ENCODE results near the gene RASSF3. TPM values are rescaled to one million over a fixed set of nuclear protein-coding genes. Genes with fewer than 3 reads are reported as not detected.
"Not testable (repeated sequence)": the region's sequence is repeated elsewhere in the genome, so short reads cannot be mapped to it uniquely, and the experiment has no call there.

The RASSF3 gene
- total RNA-seq, 1 donor from 2014 or later: 43.5 TPM

DNA sequence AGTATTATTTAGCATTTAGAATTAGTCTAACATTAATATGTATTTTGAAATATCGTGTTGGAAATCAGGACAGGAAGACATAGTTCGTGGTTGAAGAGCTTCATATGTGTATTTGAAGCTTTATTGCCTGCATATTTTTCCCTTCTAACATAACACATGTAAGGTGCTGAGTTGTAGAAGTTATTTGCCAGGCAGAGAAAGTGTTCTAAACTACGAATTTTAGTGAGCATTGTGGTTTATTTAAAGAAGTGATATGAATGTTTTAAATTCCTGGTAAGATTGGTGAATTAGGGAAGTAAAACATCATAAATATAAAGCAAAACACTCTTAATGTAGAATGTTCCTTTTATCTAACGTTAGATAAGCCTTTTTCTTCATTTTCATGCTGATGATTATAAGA is 2.5 kb downstream of the RASSF3 start:
- Mint-ChIP-seq H3K27ac (ENCODE audit: unreplicated experiment) (peak overlapping the region; percentile 48), H3K4me3 (ENCODE audit: unreplicated experiment) (peak overlapping the region; percentile 91), H3K9me3 (ENCODE audit: unreplicated experiment) (no peaks in the 10 kb centered on the region), H3K36me3 (ENCODE audit: low read depth, unreplicated experiment) (peaks cover 14% of the 10 kb centered on the region), H3K4me1 (ENCODE audit: unreplicated experiment) (peaks cover 38% of the 10 kb centered on the region), H3K27me3 (ENCODE audit: unreplicated experiment) (peaks cover 9% of the 10 kb centered on the region)
- no peak for DNase-seq (ENCODE audit: low spot score)
- no peak for TF ChIP-seq CTCF (IDR thresholded peaks at IDR 0.05; ENCODE audit: unreplicated experiment)

GRCh38 chr12:64613775-64614398 is 3.6 kb downstream of the RASSF3 start:
- not testable (repeated sequence) for DNase-seq (ENCODE audit: low spot score); H3K9me3 Mint-ChIP-seq (ENCODE audit: unreplicated experiment); H3K27ac Mint-ChIP-seq (ENCODE audit: unreplicated experiment); H3K27me3 Mint-ChIP-seq (ENCODE audit: unreplicated experiment); H3K4me3 Mint-ChIP-seq (ENCODE audit: unreplicated experiment)
- peaks cover 14% of the 10 kb centered on the region for H3K36me3 Mint-ChIP-seq (ENCODE audit: low read depth, unreplicated experiment)
- peaks cover 33% of the 10 kb centered on the region for H3K4me1 Mint-ChIP-seq (ENCODE audit: unreplicated experiment)

GRCh38 chr12:64616201-64616600 is 5.9 kb downstream of the RASSF3 start:
- peak overlapping the region; percentile 15 for H3K27ac Mint-ChIP-seq (ENCODE audit: unreplicated experiment)
- no peak overlapping the region for H3K4me3 Mint-ChIP-seq (ENCODE audit: unreplicated experiment)
- no peak for DNase-seq (ENCODE audit: low spot score)
- no peaks in the 10 kb centered on the region for H3K9me3 Mint-ChIP-seq (ENCODE audit: unreplicated experiment)
- peaks cover 10% of the 10 kb centered on the region for H3K36me3 Mint-ChIP-seq (ENCODE audit: low read depth, unreplicated experiment)
- peaks cover 38% of the 10 kb centered on the region for H3K4me1 Mint-ChIP-seq (ENCODE audit: unreplicated experiment)
- TF ChIP-seq CTCF (IDR thresholded peaks at IDR 0.05; ENCODE audit: unreplicated experiment): no peak
- peaks cover 2% of the 10 kb centered on the region for H3K27me3 Mint-ChIP-seq (ENCODE audit: unreplicated experiment)

DNA sequence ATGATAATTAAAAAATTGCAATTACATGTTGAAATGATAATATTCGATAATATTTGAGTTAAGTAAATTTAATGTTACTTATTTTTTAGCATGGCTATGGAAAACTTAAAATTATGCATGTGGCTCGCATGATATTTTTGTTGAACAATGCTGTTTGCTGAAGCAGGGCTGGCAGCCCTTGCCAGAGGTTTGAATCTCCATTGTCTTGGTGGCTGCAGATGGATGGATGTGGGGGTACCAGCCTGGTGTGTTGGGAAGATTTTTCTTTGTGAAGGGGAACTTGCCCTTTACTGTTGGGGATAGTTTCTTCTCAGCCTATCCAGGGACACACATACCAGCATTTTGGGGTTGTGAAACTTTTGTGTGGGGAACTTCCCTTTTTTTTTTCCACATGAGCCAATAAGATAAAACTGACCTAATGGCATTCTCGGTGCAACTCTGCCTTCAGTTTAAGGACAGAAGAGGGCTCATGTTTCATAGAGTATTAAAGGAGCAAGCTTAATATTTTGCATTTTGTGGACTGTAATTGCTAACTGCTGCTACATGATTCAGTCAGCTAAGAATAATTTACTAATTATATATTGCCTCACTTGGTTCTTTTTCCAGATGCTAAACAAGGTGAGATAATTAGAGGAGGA is 8.8 kb downstream of the RASSF3 start:
- Mint-ChIP-seq H3K9me3 (ENCODE audit: unreplicated experiment) (no peaks in the 10 kb centered on the region), H3K27me3 (ENCODE audit: unreplicated experiment) (no peaks in the 10 kb centered on the region), H3K27ac (ENCODE audit: unreplicated experiment) (peak overlapping the region; percentile 52), H3K4me1 (ENCODE audit: unreplicated experiment) (peaks cover 29% of the 10 kb centered on the region), H3K36me3 (ENCODE audit: low read depth, unreplicated experiment) (peaks cover 4% of the 10 kb centered on the region), H3K4me3 (ENCODE audit: unreplicated experiment) (no peak overlapping the region)
- TF ChIP-seq CTCF (IDR thresholded peaks at IDR 0.05; ENCODE audit: unreplicated experiment): no peak
- DNase-seq (ENCODE audit: low spot score): no peak

- Mint-ChIP-seq H3K4me3 (ENCODE audit: unreplicated experiment) (no peak overlapping the region), H3K36me3 (ENCODE audit: low read depth, unreplicated experiment) (no peaks in the 10 kb centered on the region), H3K4me1 (ENCODE audit: unreplicated experiment) (peaks cover 35% of the 10 kb centered on the region), H3K27me3 (ENCODE audit: unreplicated experiment) (no peaks in the 10 kb centered on the region), H3K27ac (ENCODE audit: unreplicated experiment) (no peak overlapping the region), H3K9me3 (ENCODE audit: unreplicated experiment) (no peaks in the 10 kb centered on the region)
- no peak for DNase-seq (ENCODE audit: low spot score)
- TF ChIP-seq CTCF (IDR thresholded peaks at IDR 0.05; ENCODE audit: unreplicated experiment): no peak
Observed at GRCh38 chr12:64621257-64621942, 11.1 kb downstream of the RASSF3 start.
